Astrocyte (in vitro differentiated cells and primary cell): ENCODE results near the gene MORN5. TPM values are rescaled to one million over a fixed set of nuclear protein-coding genes. Genes with fewer than 3 reads are reported as not detected.

Experiments
- DNase-seq: peaks from one replicate; pipeline ENCODE4 v3.0.0-alpha.2; 2010; ENCODE audit warnings: low read depth
- FAIRE-seq: peaks from 2 replicates; lab custom pipeline; 2011; peaks lifted over from hg19 to GRCh38; lab: Jason Lieb, UNC
- H2AFZ ChIP-seq: 2 replicates; pipeline ENCODE4 v1.6.0; 2012; ENCODE audit warnings: low read depth, low read length, inconsistent platforms
- H3K27ac ChIP-seq: 2 replicates; pipeline ENCODE4 v1.5.1; 2011; ENCODE audit warnings: low read depth, low read length, inconsistent platforms
- H3K27me3 ChIP-seq: 2 replicates; pipeline ENCODE4 v1.6.0; 2011; ENCODE audit warnings: low read length, inconsistent platforms; ENCODE audit not compliant: insufficient read depth
- H3K36me3 ChIP-seq: 2 replicates; pipeline ENCODE4 v1.5.1; 2011; ENCODE audit warnings: low read length, inconsistent platforms; ENCODE audit not compliant: insufficient read depth
- H3K4me1 ChIP-seq: 2 replicates; pipeline ENCODE4 v1.5.1; 2011; ENCODE audit warnings: low read length, inconsistent platforms; ENCODE audit not compliant: insufficient read depth
- H3K4me2 ChIP-seq: 2 replicates; pipeline ENCODE4 v1.6.0; 2012; ENCODE audit warnings: low read length, inconsistent platforms
- H3K4me3 ChIP-seq: 2 replicates; pipeline ENCODE4 v1.5.1; 2011; ENCODE audit warnings: low read depth, mild to moderate bottlenecking, low read length, inconsistent platforms; ENCODE audit not compliant: insufficient read depth
- H3K79me2 ChIP-seq: 2 replicates; pipeline ENCODE4 v1.6.0; 2012; ENCODE audit warnings: mild to moderate bottlenecking, low read length, inconsistent platforms; ENCODE audit not compliant: insufficient read depth
- H3K9ac ChIP-seq: 2 replicates; pipeline ENCODE4 v1.6.0; 2012; ENCODE audit warnings: mild to moderate bottlenecking, low read length, inconsistent platforms
- H3K9me3 ChIP-seq: 2 replicates; pipeline ENCODE4 v1.5.1; 2012; ENCODE audit warnings: low read depth, mild to moderate bottlenecking, low read length, inconsistent platforms; ENCODE audit not compliant: insufficient read depth
- H4K20me1 ChIP-seq: 2 replicates; pipeline ENCODE4 v1.6.0; 2012; ENCODE audit warnings: low read length, inconsistent platforms; ENCODE audit not compliant: insufficient read depth
- H3K27ac Mint-ChIP-seq: one replicate; pipeline ENCODE4 v1.8.0; 2021; ENCODE audit warnings: mild to moderate bottlenecking, mixed read lengths; ENCODE audit not compliant: unreplicated experiment
- H3K27me3 Mint-ChIP-seq: one replicate; pipeline ENCODE4 v1.8.0; 2021; ENCODE audit warnings: low read depth, mixed read lengths; ENCODE audit not compliant: unreplicated experiment
- H3K36me3 Mint-ChIP-seq: one replicate; pipeline ENCODE4 v1.8.0; 2021; ENCODE audit warnings: low read depth, mixed read lengths; ENCODE audit not compliant: unreplicated experiment
- H3K4me1 Mint-ChIP-seq: one replicate; pipeline ENCODE4 v1.8.0; 2021; ENCODE audit warnings: low read depth, mixed read lengths; ENCODE audit not compliant: unreplicated experiment
- H3K4me3 Mint-ChIP-seq: one replicate; pipeline ENCODE4 v1.8.0; 2021; ENCODE audit warnings: mild to moderate bottlenecking, moderate library complexity, mixed read lengths; ENCODE audit not compliant: unreplicated experiment
- H3K9me3 Mint-ChIP-seq: one replicate; pipeline ENCODE4 v1.8.0; 2021; ENCODE audit warnings: mild to moderate bottlenecking, mixed read lengths; ENCODE audit not compliant: unreplicated experiment
- EZH2 ChIP-seq: IDR thresholded peaks from 2 replicates; pipeline ENCODE4 v1.6.1; 2012; ENCODE audit warnings: mild to moderate bottlenecking, low read length, inconsistent platforms; ENCODE audit not compliant: insufficient read depth
- total RNA-seq: library from RNA; stranded (reverse); gene quantifications from 2 replicates; pipeline ENCODE4 v1.2.1, GENCODE V29; 2021
- TF ChIP-seq, protein P1 (sequence below): IDR thresholded peaks from 2 replicates; pipeline ENCODE4 v1.5.1; 2011; ENCODE audit warnings: low read depth, mild to moderate bottlenecking, inconsistent platforms, low read length, moderate library complexity; ENCODE audit not compliant: insufficient read depth

MORN5 gene
- total RNA-seq, 1 donor from 2014 or later, result not detected

DNA sequence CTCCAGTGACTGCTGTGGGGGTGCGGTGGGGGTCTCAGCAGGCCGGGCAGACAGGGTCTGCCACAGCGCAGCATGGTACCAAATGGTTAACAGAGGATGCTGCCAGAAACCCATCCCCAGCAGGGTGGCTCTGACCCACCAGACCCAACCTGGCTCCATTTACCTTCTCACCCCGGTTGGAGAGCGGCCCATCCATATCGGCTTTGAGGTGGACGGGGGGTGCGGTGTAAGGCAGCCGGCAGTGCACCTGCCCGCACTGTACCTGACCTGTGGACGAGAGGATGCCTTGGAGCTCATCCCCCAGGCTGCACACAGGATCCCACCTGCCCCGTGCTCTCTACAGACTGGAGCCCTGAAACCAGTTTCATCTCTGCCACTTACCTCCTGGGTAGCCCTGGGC is 49.7 kb downstream of the MORN5 start:
- Histone ChIP-seq H3K9ac (no peak overlapping the region), H3K9me3 (peaks cover 3% of the 10 kb centered on the region), H3K4me2 (no peak overlapping the region), H3K36me3 (no peaks in the 10 kb centered on the region), H3K79me2 (no peaks in the 10 kb centered on the region), H3K27ac (no peak overlapping the region), H3K27me3 (peaks cover 39% of the 10 kb centered on the region), H3K4me1 (peaks cover 7% of the 10 kb centered on the region), H3K4me3 (no peak overlapping the region), H4K20me1 (no peaks in the 10 kb centered on the region), H2AFZ (no peak overlapping the region)
- Mint-ChIP-seq H3K4me3 (no peak overlapping the region), H3K27me3 (peaks cover 66% of the 10 kb centered on the region), H3K27ac (no peak overlapping the region), H3K4me1 (peaks cover 14% of the 10 kb centered on the region), H3K36me3 (peaks cover 2% of the 10 kb centered on the region), H3K9me3 (peaks cover 3% of the 10 kb centered on the region)
- FAIRE-seq, result no peak
- no peak for DNase-seq
- TF ChIP-seq, protein P1, sequence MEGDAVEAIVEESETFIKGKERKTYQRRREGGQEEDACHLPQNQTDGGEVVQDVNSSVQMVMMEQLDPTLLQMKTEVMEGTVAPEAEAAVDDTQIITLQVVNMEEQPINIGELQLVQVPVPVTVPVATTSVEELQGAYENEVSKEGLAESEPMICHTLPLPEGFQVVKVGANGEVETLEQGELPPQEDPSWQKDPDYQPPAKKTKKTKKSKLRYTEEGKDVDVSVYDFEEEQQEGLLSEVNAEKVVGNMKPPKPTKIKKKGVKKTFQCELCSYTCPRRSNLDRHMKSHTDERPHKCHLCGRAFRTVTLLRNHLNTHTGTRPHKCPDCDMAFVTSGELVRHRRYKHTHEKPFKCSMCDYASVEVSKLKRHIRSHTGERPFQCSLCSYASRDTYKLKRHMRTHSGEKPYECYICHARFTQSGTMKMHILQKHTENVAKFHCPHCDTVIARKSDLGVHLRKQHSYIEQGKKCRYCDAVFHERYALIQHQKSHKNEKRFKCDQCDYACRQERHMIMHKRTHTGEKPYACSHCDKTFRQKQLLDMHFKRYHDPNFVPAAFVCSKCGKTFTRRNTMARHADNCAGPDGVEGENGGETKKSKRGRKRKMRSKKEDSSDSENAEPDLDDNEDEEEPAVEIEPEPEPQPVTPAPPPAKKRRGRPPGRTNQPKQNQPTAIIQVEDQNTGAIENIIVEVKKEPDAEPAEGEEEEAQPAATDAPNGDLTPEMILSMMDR, result no peak
- TF ChIP-seq EZH2, result no peak

DNA sequence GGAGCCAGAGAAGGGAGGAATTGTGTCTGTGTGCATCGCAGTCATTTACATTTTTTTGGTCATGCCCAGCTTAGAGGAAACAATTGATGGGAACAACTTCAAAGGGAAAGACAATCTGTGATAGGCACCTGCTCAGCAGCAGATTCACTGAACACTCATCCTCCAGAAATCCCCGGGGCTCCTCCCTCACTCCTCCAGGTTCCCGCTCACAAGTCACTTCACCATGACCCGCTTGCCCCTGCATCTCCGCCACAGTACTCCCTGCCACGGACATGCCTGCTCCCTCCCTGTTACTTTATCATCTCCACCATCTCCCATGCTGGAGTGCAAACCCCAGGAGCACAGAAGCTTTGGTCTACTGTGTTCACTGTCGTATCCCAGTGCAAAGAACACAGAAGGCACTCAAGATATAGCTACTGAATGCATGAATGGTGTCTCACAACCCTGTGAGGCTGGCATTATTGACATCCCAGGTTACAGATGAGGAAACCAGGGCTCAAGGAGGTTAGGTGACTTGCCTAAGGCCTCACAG is 52.8 kb downstream of the MORN5 start:
- Histone ChIP-seq H2AFZ (no peak overlapping the region), H3K27ac (no peak overlapping the region), H3K4me3 (no peak overlapping the region), H3K9ac (no peak overlapping the region), H3K36me3 (no peaks in the 10 kb centered on the region), H3K27me3 (peaks cover 70% of the 10 kb centered on the region), H3K4me1 (no peaks in the 10 kb centered on the region), H3K9me3 (peaks cover 3% of the 10 kb centered on the region), H3K79me2 (no peaks in the 10 kb centered on the region), H3K4me2 (no peak overlapping the region), H4K20me1 (no peaks in the 10 kb centered on the region)
- H3K9me3 Mint-ChIP-seq, result peaks cover 12% of the 10 kb centered on the region
- no peak overlapping the region for H3K27ac Mint-ChIP-seq
- no peak for TF ChIP-seq EZH2
- TF ChIP-seq, protein P1, result no peak
- H3K4me3 Mint-ChIP-seq, result peak overlapping the region; percentile 65
- no peak for FAIRE-seq
- H3K27me3 Mint-ChIP-seq, result peaks cover 75% of the 10 kb centered on the region
- peaks cover 2% of the 10 kb centered on the region for H3K4me1 Mint-ChIP-seq
- peaks cover 2% of the 10 kb centered on the region for H3K36me3 Mint-ChIP-seq
- no peak for DNase-seq

DNA sequence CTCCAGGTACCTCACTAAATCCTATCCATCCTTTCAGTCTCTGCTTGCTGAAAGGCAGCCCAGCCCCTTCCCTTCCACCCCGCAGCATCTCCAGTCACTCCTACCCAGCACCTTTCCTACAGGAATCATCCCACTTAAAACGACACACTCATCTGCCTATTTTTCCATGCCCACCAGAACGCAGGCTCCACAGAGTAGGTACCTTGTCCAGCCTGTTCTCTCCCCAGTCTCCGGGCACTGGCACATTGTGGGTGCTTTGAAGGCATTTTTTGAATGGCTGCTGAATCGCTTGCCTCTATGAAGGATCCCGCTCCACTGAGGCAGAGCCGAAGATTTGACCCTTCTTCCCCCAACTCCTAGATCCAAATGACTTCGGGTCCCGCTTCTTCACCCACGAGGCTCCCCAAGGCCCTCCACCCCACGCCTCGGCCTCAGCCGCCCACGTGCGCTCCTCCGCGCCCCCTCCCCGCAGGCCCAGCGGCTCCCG is 53.4 kb downstream of the MORN5 start:
- H3K4me3 ChIP-seq, result no peak overlapping the region
- H3K27ac Mint-ChIP-seq, result no peak overlapping the region

More for the DNA sequence above, 53.4 kb downstream of the MORN5 start:
- FAIRE-seq (no peak), DNase-seq (no peak)
- Histone ChIP-seq H3K9ac (no peak overlapping the region), H3K27ac (no peak overlapping the region), H3K9me3 (peaks cover 3% of the 10 kb centered on the region), H3K79me2 (no peaks in the 10 kb centered on the region), H3K27me3 (peaks cover 74% of the 10 kb centered on the region), H2AFZ (no peak overlapping the region), H3K4me2 (peak overlapping the region; percentile 67), H3K4me1 (no peaks in the 10 kb centered on the region), H4K20me1 (no peaks in the 10 kb centered on the region), H3K36me3 (no peaks in the 10 kb centered on the region)
- Mint-ChIP-seq H3K4me3 (peak overlapping the region; percentile 65), H3K36me3 (peaks cover 2% of the 10 kb centered on the region), H3K27me3 (peaks cover 76% of the 10 kb centered on the region), H3K4me1 (peaks cover 2% of the 10 kb centered on the region), H3K9me3 (peaks cover 12% of the 10 kb centered on the region)
- TF ChIP-seq EZH2, result no peak
- TF ChIP-seq, protein P1, result no peak
